ENCODE results near the gene SLC4A7.

- TF ChIP-seq POLR2A (IDR thresholded peaks at IDR 0.05), result no peak
- TF ChIP-seq, protein P1, sequence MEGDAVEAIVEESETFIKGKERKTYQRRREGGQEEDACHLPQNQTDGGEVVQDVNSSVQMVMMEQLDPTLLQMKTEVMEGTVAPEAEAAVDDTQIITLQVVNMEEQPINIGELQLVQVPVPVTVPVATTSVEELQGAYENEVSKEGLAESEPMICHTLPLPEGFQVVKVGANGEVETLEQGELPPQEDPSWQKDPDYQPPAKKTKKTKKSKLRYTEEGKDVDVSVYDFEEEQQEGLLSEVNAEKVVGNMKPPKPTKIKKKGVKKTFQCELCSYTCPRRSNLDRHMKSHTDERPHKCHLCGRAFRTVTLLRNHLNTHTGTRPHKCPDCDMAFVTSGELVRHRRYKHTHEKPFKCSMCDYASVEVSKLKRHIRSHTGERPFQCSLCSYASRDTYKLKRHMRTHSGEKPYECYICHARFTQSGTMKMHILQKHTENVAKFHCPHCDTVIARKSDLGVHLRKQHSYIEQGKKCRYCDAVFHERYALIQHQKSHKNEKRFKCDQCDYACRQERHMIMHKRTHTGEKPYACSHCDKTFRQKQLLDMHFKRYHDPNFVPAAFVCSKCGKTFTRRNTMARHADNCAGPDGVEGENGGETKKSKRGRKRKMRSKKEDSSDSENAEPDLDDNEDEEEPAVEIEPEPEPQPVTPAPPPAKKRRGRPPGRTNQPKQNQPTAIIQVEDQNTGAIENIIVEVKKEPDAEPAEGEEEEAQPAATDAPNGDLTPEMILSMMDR (IDR thresholded peaks at IDR 0.05), result no peak
These were observed 37.1 kb upstream of the SLC4A7 start for GRCh38 chr3:27521179-27521871.

Measured in lower leg skin (tissue), 3 donors.